Astrocyte (in vitro differentiated cells and primary cell): Measurements from ENCODE around the gene LDAF1. TPM values are rescaled to one million over a fixed set of nuclear protein-coding genes. Genes with fewer than 3 reads are reported as not detected.

ENCODE experiments used
- DNase-seq: peaks from one replicate; pipeline ENCODE4 v3.0.0-alpha.2; 2010; ENCODE audit warnings: low read depth
- FAIRE-seq: peaks from 2 replicates; lab custom pipeline; 2011; peaks lifted over from hg19 to GRCh38; lab: Jason Lieb, UNC
- H2AFZ ChIP-seq: 2 replicates; pipeline ENCODE4 v1.6.0; 2012; ENCODE audit warnings: low read depth, low read length, inconsistent platforms
- H3K27ac ChIP-seq: 2 replicates; pipeline ENCODE4 v1.5.1; 2011; ENCODE audit warnings: low read depth, low read length, inconsistent platforms
- H3K27me3 ChIP-seq: 2 replicates; pipeline ENCODE4 v1.6.0; 2011; ENCODE audit warnings: low read length, inconsistent platforms; ENCODE audit not compliant: insufficient read depth
- H3K36me3 ChIP-seq: 2 replicates; pipeline ENCODE4 v1.5.1; 2011; ENCODE audit warnings: low read length, inconsistent platforms; ENCODE audit not compliant: insufficient read depth
- H3K4me1 ChIP-seq: 2 replicates; pipeline ENCODE4 v1.5.1; 2011; ENCODE audit warnings: low read length, inconsistent platforms; ENCODE audit not compliant: insufficient read depth
- H3K4me2 ChIP-seq: 2 replicates; pipeline ENCODE4 v1.6.0; 2012; ENCODE audit warnings: low read length, inconsistent platforms
- H3K4me3 ChIP-seq: 2 replicates; pipeline ENCODE4 v1.5.1; 2011; ENCODE audit warnings: low read depth, mild to moderate bottlenecking, low read length, inconsistent platforms; ENCODE audit not compliant: insufficient read depth
- H3K79me2 ChIP-seq: 2 replicates; pipeline ENCODE4 v1.6.0; 2012; ENCODE audit warnings: mild to moderate bottlenecking, low read length, inconsistent platforms; ENCODE audit not compliant: insufficient read depth
- H3K9ac ChIP-seq: 2 replicates; pipeline ENCODE4 v1.6.0; 2012; ENCODE audit warnings: mild to moderate bottlenecking, low read length, inconsistent platforms
- H3K9me3 ChIP-seq: 2 replicates; pipeline ENCODE4 v1.5.1; 2012; ENCODE audit warnings: low read depth, mild to moderate bottlenecking, low read length, inconsistent platforms; ENCODE audit not compliant: insufficient read depth
- H4K20me1 ChIP-seq: 2 replicates; pipeline ENCODE4 v1.6.0; 2012; ENCODE audit warnings: low read length, inconsistent platforms; ENCODE audit not compliant: insufficient read depth
- H3K27ac Mint-ChIP-seq: one replicate; pipeline ENCODE4 v1.8.0; 2021; ENCODE audit warnings: mild to moderate bottlenecking, mixed read lengths; ENCODE audit not compliant: unreplicated experiment
- H3K27me3 Mint-ChIP-seq: one replicate; pipeline ENCODE4 v1.8.0; 2021; ENCODE audit warnings: low read depth, mixed read lengths; ENCODE audit not compliant: unreplicated experiment
- H3K36me3 Mint-ChIP-seq: one replicate; pipeline ENCODE4 v1.8.0; 2021; ENCODE audit warnings: low read depth, mixed read lengths; ENCODE audit not compliant: unreplicated experiment
- H3K4me1 Mint-ChIP-seq: one replicate; pipeline ENCODE4 v1.8.0; 2021; ENCODE audit warnings: low read depth, mixed read lengths; ENCODE audit not compliant: unreplicated experiment
- H3K4me3 Mint-ChIP-seq: one replicate; pipeline ENCODE4 v1.8.0; 2021; ENCODE audit warnings: mild to moderate bottlenecking, moderate library complexity, mixed read lengths; ENCODE audit not compliant: unreplicated experiment
- H3K9me3 Mint-ChIP-seq: one replicate; pipeline ENCODE4 v1.8.0; 2021; ENCODE audit warnings: mild to moderate bottlenecking, mixed read lengths; ENCODE audit not compliant: unreplicated experiment
- EZH2 ChIP-seq: IDR thresholded peaks from 2 replicates; pipeline ENCODE4 v1.6.1; 2012; ENCODE audit warnings: mild to moderate bottlenecking, low read length, inconsistent platforms; ENCODE audit not compliant: insufficient read depth
- total RNA-seq: library from RNA; stranded (reverse); gene quantifications from 2 replicates; pipeline ENCODE4 v1.2.1, GENCODE V29; 2021
- TF ChIP-seq, protein P1 (sequence below): IDR thresholded peaks from 2 replicates; pipeline ENCODE4 v1.5.1; 2011; ENCODE audit warnings: low read depth, mild to moderate bottlenecking, inconsistent platforms, low read length, moderate library complexity; ENCODE audit not compliant: insufficient read depth

LDAF1 gene
- total RNA-seq, 1 donor from 2014 or later = 38.6 TPM

DNA sequence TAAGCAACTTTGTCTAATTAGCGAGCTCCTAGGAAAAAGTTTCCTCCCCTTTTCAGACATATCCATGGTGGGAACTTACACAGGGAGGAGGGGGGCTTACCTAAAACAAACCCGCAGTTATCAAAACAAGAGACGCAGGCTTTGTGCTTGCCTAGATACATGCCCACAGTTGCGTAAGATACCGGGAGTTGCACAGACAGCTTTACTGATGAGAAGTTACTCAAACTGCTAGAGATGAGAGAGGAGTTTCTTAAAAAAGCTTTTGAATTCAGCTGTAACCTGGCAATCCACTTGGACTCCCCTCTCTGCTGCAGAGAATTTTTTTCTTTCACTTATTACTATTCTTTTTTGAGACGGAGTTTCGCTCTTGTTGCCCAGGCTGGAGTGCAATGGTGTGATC, 59.7 kb downstream of the LDAF1 start:
- Histone ChIP-seq H3K4me2 (no peak overlapping the region), H2AFZ (no peak overlapping the region), H3K36me3 (no peaks in the 10 kb centered on the region), H3K9me3 (no peaks in the 10 kb centered on the region), H3K79me2 (no peaks in the 10 kb centered on the region), H3K4me1 (no peaks in the 10 kb centered on the region), H3K27me3 (peaks cover 5% of the 10 kb centered on the region), H4K20me1 (no peaks in the 10 kb centered on the region), H3K9ac (no peak overlapping the region), H3K27ac (no peak overlapping the region), H3K4me3 (no peak overlapping the region)
- no peak for FAIRE-seq
- Mint-ChIP-seq H3K4me1 (no peaks in the 10 kb centered on the region), H3K4me3 (no peak overlapping the region), H3K27me3 (peaks cover 13% of the 10 kb centered on the region), H3K9me3 (no peaks in the 10 kb centered on the region), H3K36me3 (no peaks in the 10 kb centered on the region), H3K27ac (no peak overlapping the region)
- TF ChIP-seq, protein P1, sequence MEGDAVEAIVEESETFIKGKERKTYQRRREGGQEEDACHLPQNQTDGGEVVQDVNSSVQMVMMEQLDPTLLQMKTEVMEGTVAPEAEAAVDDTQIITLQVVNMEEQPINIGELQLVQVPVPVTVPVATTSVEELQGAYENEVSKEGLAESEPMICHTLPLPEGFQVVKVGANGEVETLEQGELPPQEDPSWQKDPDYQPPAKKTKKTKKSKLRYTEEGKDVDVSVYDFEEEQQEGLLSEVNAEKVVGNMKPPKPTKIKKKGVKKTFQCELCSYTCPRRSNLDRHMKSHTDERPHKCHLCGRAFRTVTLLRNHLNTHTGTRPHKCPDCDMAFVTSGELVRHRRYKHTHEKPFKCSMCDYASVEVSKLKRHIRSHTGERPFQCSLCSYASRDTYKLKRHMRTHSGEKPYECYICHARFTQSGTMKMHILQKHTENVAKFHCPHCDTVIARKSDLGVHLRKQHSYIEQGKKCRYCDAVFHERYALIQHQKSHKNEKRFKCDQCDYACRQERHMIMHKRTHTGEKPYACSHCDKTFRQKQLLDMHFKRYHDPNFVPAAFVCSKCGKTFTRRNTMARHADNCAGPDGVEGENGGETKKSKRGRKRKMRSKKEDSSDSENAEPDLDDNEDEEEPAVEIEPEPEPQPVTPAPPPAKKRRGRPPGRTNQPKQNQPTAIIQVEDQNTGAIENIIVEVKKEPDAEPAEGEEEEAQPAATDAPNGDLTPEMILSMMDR = no peak
- no peak for TF ChIP-seq EZH2
- DNase-seq = no peak

DNA sequence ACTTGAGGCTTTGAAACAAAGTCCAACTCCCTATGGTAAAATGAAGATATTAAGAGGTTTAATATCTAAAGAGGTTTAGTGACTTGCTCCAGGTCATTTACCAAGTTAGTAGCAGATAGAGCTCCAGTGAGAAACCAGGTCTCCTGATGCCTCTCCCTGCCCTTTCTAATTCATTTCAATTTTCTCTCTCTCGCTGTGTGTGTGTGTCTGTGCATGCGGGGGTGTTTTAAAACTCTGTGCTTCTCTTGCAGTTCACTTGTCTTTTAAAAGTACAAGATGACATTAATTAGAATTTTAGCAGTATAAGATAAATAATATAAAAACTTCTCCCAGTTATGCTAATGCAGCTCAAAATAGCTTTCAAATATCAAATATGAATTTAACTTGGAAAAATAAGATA, 61.1 kb downstream of the LDAF1 start:
- Histone ChIP-seq H3K36me3 (no peaks in the 10 kb centered on the region), H3K27me3 (peaks cover 5% of the 10 kb centered on the region), H3K27ac (no peak overlapping the region), H4K20me1 (no peaks in the 10 kb centered on the region), H3K9ac (no peak overlapping the region), H3K9me3 (no peaks in the 10 kb centered on the region), H3K79me2 (no peaks in the 10 kb centered on the region), H3K4me1 (no peaks in the 10 kb centered on the region), H3K4me2 (no peak overlapping the region), H3K4me3 (no peak overlapping the region), H2AFZ (no peak overlapping the region)
- Mint-ChIP-seq H3K36me3 (no peaks in the 10 kb centered on the region), H3K4me3 (no peak overlapping the region), H3K27me3 (peaks cover 13% of the 10 kb centered on the region), H3K9me3 (no peaks in the 10 kb centered on the region), H3K27ac (no peak overlapping the region), H3K4me1 (no peaks in the 10 kb centered on the region)
- FAIRE-seq (no peak), DNase-seq (no peak)
- no peak for TF ChIP-seq EZH2
- TF ChIP-seq, protein P1 = no peak

DNA sequence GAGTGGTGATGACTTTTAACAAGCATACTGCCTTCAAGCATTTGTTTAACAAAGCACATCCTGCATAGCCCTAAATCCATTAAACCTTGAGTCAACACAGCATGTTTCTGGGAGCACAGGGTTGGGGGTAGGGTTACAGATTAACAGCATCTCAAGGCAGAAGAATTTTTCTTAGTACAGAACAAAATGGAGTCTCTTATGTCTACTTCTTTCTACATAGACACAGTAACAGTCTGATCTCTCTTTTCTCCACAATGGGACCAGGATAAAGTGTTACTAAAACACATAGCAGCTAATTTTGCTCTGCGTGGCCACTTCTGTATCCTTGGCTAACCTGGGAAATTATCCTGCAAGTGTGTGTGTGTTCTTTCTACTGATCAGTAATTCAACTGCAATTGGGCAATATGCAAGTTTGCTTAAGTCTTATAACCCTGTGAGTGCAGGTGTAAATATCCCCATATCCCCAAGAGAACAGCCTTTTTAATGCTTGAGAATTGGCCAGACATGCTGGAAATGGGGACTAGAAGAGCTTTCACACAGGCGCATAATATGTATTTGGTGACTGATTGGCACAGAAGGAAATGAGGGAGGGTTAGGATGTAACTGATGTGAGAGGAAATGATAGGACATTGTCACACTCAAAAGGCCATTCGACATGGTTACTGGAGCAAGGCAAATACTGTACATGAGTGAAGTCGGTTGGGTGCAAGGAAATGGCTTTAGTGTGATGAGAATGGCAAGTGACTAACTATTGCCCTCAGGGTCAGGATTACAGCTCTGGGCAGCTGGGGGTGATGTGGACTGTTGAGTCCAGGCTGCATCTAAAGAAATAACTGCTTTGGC, 64.2 kb downstream of the LDAF1 start:
- no peak overlapping the region for H2AFZ ChIP-seq
- no peak overlapping the region for H3K9ac ChIP-seq
- no peaks in the 10 kb centered on the region for H3K9me3 Mint-ChIP-seq
- H3K9me3 ChIP-seq = no peaks in the 10 kb centered on the region
- no peak overlapping the region for H3K27ac ChIP-seq
- no peaks in the 10 kb centered on the region for H3K79me2 ChIP-seq
- H3K4me3 Mint-ChIP-seq = no peak overlapping the region
- no peaks in the 10 kb centered on the region for H3K4me1 ChIP-seq
- TF ChIP-seq, protein P1 = no peak
- no peak for TF ChIP-seq EZH2
- no peaks in the 10 kb centered on the region for H4K20me1 ChIP-seq
- DNase-seq = no peak
- no peak overlapping the region for H3K4me2 ChIP-seq
- H3K36me3 Mint-ChIP-seq = no peaks in the 10 kb centered on the region
- H3K4me1 Mint-ChIP-seq = no peaks in the 10 kb centered on the region
- H3K36me3 ChIP-seq = no peaks in the 10 kb centered on the region
- peaks cover 11% of the 10 kb centered on the region for H3K27me3 ChIP-seq
- peaks cover 18% of the 10 kb centered on the region for H3K27me3 Mint-ChIP-seq
- no peak for FAIRE-seq
- no peak overlapping the region for H3K27ac Mint-ChIP-seq
- no peak overlapping the region for H3K4me3 ChIP-seq
